H9 (cell line): ENCODE measurements around the gene LIMS2. TPM values are rescaled to one million over a fixed set of nuclear protein-coding genes. Genes with fewer than 3 reads are reported as not detected.

ENCODE experiments used
- DNase-seq: peaks from one replicate; pipeline ENCODE4 v3.0.0-alpha.2; 2017
- H2AFZ ChIP-seq: one replicate; pipeline ENCODE4 v1.6.1; 2013; ENCODE audit warnings: mild to moderate bottlenecking, low read length, control low read depth, moderate library complexity
- H2AK5ac ChIP-seq: 2 replicates; pipeline ENCODE4 v1.6.1; 2013; ENCODE audit warnings: low read length, control low read depth, mixed read lengths; ENCODE audit not compliant: insufficient read length
- H2BK120ac ChIP-seq: one replicate; pipeline ENCODE4 v1.6.1; 2013; ENCODE audit warnings: low read depth, mild to moderate bottlenecking, low read length, control low read depth, inconsistent platforms; ENCODE audit not compliant: poor library complexity, severe bottlenecking
- H2BK12ac ChIP-seq: 2 replicates; pipeline ENCODE4 v1.6.1; 2013; ENCODE audit warnings: low read length, control low read depth, mixed read lengths, low read depth; ENCODE audit not compliant: insufficient read length
- H2BK15ac ChIP-seq: 2 replicates; pipeline ENCODE4 v1.6.1; 2013; ENCODE audit warnings: low read depth, low read length, control low read depth
- H2BK20ac ChIP-seq: one replicate; pipeline ENCODE4 v1.6.1; 2013; ENCODE audit warnings: low read depth, mild to moderate bottlenecking, low read length, control low read depth, inconsistent platforms; ENCODE audit not compliant: poor library complexity, severe bottlenecking
- H2BK5ac ChIP-seq: 2 replicates; pipeline ENCODE4 v1.6.1; 2013; ENCODE audit warnings: low read length, control low read depth, mixed read lengths; ENCODE audit not compliant: insufficient read length
- H3K14ac ChIP-seq: 2 replicates; pipeline ENCODE4 v1.6.1; 2013; ENCODE audit warnings: low read length, control low read depth; ENCODE audit not compliant: insufficient read depth
- H3K18ac ChIP-seq: 2 replicates; pipeline ENCODE4 v1.6.1; 2013; ENCODE audit warnings: low read depth, mild to moderate bottlenecking, mixed read lengths, low read length, control low read depth; ENCODE audit not compliant: insufficient read length
- H3K23ac ChIP-seq: 2 replicates; pipeline ENCODE4 v1.6.1; 2013; ENCODE audit warnings: low read length, control low read depth, mixed read lengths, low read depth; ENCODE audit not compliant: insufficient read length
- H3K23me2 ChIP-seq: 2 replicates; pipeline ENCODE4 v1.6.1; 2013; ENCODE audit warnings: low read depth, mild to moderate bottlenecking, mixed read lengths, low read length, control low read depth; ENCODE audit not compliant: insufficient read length, poor library complexity, severe bottlenecking
- H3K27ac ChIP-seq: 2 replicates; pipeline ENCODE4 v1.5.1; 2013; ENCODE audit warnings: low read length, control low read depth, mixed read lengths, low read depth; ENCODE audit not compliant: insufficient read length
- H3K27me3 ChIP-seq: 2 replicates; pipeline ENCODE4 v1.6.1; 2013; ENCODE audit warnings: low read length, control low read depth, inconsistent platforms; ENCODE audit not compliant: insufficient read depth
- H3K4ac ChIP-seq: 2 replicates; pipeline ENCODE4 v1.6.1; 2013; ENCODE audit warnings: low read depth, mild to moderate bottlenecking, control low read depth, inconsistent platforms, low read length, moderate library complexity
- H3K4me1 ChIP-seq: 2 replicates; pipeline ENCODE4 v1.6.1; 2013; ENCODE audit warnings: low read length, control low read depth, inconsistent platforms; ENCODE audit not compliant: insufficient read depth
- H3K4me2 ChIP-seq: 2 replicates; pipeline ENCODE4 v1.6.1; 2013; ENCODE audit warnings: low read length, control low read depth, mixed read lengths; ENCODE audit not compliant: insufficient read length, insufficient read depth
- H3K56ac ChIP-seq: 2 replicates; pipeline ENCODE4 v1.6.1; 2013; ENCODE audit warnings: low read depth, mild to moderate bottlenecking, mixed read lengths, low read length, control low read depth; ENCODE audit not compliant: insufficient read length
- H3K79me1 ChIP-seq: 2 replicates; pipeline ENCODE4 v1.6.1; 2013; ENCODE audit warnings: low read depth, mild to moderate bottlenecking, moderate library complexity, low read length, control low read depth, inconsistent platforms; ENCODE audit not compliant: insufficient read depth, poor library complexity, severe bottlenecking
- H3K79me2 ChIP-seq: 2 replicates; pipeline ENCODE4 v1.6.1; 2013; ENCODE audit warnings: low read length, control low read depth, inconsistent platforms; ENCODE audit not compliant: insufficient read depth
- H3K9ac ChIP-seq: 2 replicates; pipeline ENCODE4 v1.6.1; 2013; ENCODE audit warnings: low read length, control low read depth, mixed read lengths; ENCODE audit not compliant: insufficient read length; ENCODE audit errors: extremely low read depth
- H3K9me3 ChIP-seq: one replicate; pipeline ENCODE4 v1.6.1; 2013; ENCODE audit warnings: low read depth, low read length, inconsistent platforms; ENCODE audit not compliant: control insufficient read depth
- H3T11ph ChIP-seq: one replicate; pipeline ENCODE4 v1.6.1; 2013; ENCODE audit warnings: mild to moderate bottlenecking, low read length, control low read depth, inconsistent platforms
- H4K20me1 ChIP-seq: one replicate; pipeline ENCODE4 v1.6.1; 2013; ENCODE audit not compliant: control insufficient read depth, insufficient read length, insufficient read depth
- H4K5ac ChIP-seq: 2 replicates; pipeline ENCODE4 v1.6.1; 2013; ENCODE audit warnings: low read depth, mild to moderate bottlenecking, mixed read lengths, low read length, control low read depth; ENCODE audit not compliant: insufficient read length
- H4K8ac ChIP-seq: replicated peaks from 2 replicates; pipeline ENCODE4 v1.6.1; 2013; ENCODE audit warnings: low read length, control low read depth, mixed read lengths, low read depth; ENCODE audit not compliant: insufficient read length
- H4K91ac ChIP-seq: 2 replicates; pipeline ENCODE4 v1.6.1; 2013; ENCODE audit warnings: low read depth, mild to moderate bottlenecking, moderate library complexity, mixed read lengths, low read length, control low read depth; ENCODE audit not compliant: insufficient read length
- H3K27ac Mint-ChIP-seq, 3 experiments: 2 replicates in 2 of 3; 3 replicates in 1 of 3; pipeline ENCODE4 v1.8.0; 2020 to 2021; ENCODE audit warnings: mixed read lengths in 3 of 3, mild to moderate bottlenecking in 1 of 3, moderate library complexity in 1 of 3
- H3K27me3 Mint-ChIP-seq: 2 replicates; pipeline ENCODE4 v1.8.0; 2021; ENCODE audit warnings: low read depth, mild to moderate bottlenecking, moderate library complexity, mixed read lengths
- H3K36me3 Mint-ChIP-seq, 3 experiments: 2 replicates in 2 of 3; 3 replicates in 1 of 3; pipeline ENCODE4 v1.8.0; 2020 to 2021; ENCODE audit warnings: low read depth in 3 of 3, mixed read lengths in 3 of 3; ENCODE audit not compliant: insufficient read depth in 1 of 3
- H3K4me1 Mint-ChIP-seq, 2 experiments: 2 replicates each; pipeline ENCODE4 v1.8.0; 2020; ENCODE audit warnings: mixed read lengths in 2 of 2
- H3K4me3 Mint-ChIP-seq, 2 experiments: 2 replicates in 1 of 2; 3 replicates in 1 of 2; pipeline ENCODE4 v1.8.0; 2020 to 2021; ENCODE audit warnings: mild to moderate bottlenecking in 2 of 2, mixed read lengths in 2 of 2, moderate library complexity in 1 of 2
- H3K9me3 Mint-ChIP-seq, 2 experiments: 2 replicates in 1 of 2; 3 replicates in 1 of 2; pipeline ENCODE4 v1.8.0; 2020; ENCODE audit warnings: mild to moderate bottlenecking in 2 of 2, mixed read lengths in 2 of 2, moderate library complexity in 1 of 2
- WGBS: extraction: QIAGEN DNeasy Blood & Tissue Kit; methylation state at CpG from one replicate; pipeline ENCODE4 v1.1.7; 2013; ENCODE audit warnings: missing lambda C conversion rate, low lambda C conversion rate, mixed read lengths; ENCODE audit not compliant: insufficient read length; ENCODE audit errors: extremely low coverage; 5-methylcytosine and 5-hydroxymethylcytosine counted together
- total RNA-seq: library from RNA; stranded (reverse); gene quantifications from 2 replicates; pipeline ENCODE4 v1.2.1, GENCODE V29; 2021
- TF ChIP-seq, protein P1 (sequence below): fragments of 200-600 bp; sonication (generic); conservative IDR thresholded peaks from 3 replicates; pipeline ENCODE4 v1.8.0; 2021; ENCODE audit warnings: antibody characterized with exemption, mild to moderate bottlenecking

The LIMS2 gene
- total RNA-seq, 1 experiment from 2014 or later = 5.9 TPM

DNA sequence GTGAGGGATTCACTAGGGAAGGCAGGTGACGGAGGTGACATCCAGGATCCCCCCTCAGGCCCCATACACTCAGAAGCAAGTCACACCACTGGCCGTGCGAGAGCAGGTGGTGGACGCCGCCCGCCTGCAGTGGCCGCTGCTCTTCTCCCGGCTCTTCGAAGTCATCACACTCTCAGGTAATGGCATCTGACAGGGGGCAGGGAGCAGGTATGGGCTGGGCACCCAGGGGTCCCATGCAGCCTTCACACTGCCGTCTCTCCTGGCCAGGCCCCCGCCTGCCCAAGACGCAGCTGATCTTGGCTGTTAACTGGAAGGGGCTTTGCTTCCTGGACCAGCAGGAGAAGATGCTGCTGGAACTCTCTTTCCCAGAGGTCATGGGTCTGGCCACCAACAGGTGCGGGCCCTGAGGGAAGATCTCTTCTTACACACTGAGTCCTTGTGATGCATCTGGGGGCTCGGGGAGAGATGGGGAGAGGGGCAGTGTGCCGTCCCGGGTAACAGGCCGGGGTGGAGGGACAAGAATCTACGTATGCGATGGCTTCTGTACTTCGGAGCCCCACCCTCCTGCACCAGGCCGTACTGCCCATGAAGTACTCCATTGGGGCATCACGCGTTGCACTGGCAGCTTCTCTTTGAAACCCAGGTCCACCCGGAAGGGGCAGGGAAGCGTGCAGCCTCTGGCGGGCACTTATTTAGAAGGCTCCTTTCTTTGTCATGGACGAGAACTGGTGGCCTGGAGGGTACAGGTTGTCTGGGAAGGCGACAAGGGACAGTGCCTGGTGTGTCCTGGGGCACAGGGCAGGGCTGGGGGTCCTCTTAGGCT, 48.2 kb downstream of the LIMS2 start:
- Histone ChIP-seq H4K5ac (no peak overlapping the region), H3K18ac (no peak overlapping the region), H3K4me2 (no peak overlapping the region), H3K14ac (no peak overlapping the region; the same call in 1 of the 2 replicates), H2BK15ac (no peak overlapping the region), H2BK5ac (no peak overlapping the region), H4K91ac (no peak overlapping the region), H3K9ac (no peak overlapping the region), H2BK20ac (no peak overlapping the region), H4K20me1 (no peaks in the 10 kb centered on the region), H3K79me1 (no peaks in the 10 kb centered on the region), H2AK5ac (no peak overlapping the region), H2BK120ac (no peak overlapping the region), H3K4me1 (no peaks in the 10 kb centered on the region), H3K27me3 (no peaks in the 10 kb centered on the region), H3K27ac (no peak overlapping the region), H3K56ac (no peak overlapping the region), H3K23me2 (no peaks in the 10 kb centered on the region), H3K23ac (no peak overlapping the region), H3K9me3 (no peaks in the 10 kb centered on the region), H2BK12ac (no peak overlapping the region), H2AFZ (no peak overlapping the region), H3K79me2 (no peaks in the 10 kb centered on the region), H4K8ac (no peak overlapping the region), H3K4ac (no peak overlapping the region), H3T11ph (no peak overlapping the region)
- Mint-ChIP-seq H3K9me3 (no peaks in the 10 kb centered on the region), H3K4me1 (peaks cover 0 to 4% of the 10 kb centered on the region in 2 experiments; a peak in 2 of 4 replicates), H3K4me3 (no peak overlapping the region), H3K27me3 (no peaks in the 10 kb centered on the region; the same call in 1 of the 2 replicates), H3K27ac (no peak overlapping the region), H3K36me3 (no peaks in the 10 kb centered on the region; a peak in 1 of 7 replicates)
- TF ChIP-seq, protein P1, sequence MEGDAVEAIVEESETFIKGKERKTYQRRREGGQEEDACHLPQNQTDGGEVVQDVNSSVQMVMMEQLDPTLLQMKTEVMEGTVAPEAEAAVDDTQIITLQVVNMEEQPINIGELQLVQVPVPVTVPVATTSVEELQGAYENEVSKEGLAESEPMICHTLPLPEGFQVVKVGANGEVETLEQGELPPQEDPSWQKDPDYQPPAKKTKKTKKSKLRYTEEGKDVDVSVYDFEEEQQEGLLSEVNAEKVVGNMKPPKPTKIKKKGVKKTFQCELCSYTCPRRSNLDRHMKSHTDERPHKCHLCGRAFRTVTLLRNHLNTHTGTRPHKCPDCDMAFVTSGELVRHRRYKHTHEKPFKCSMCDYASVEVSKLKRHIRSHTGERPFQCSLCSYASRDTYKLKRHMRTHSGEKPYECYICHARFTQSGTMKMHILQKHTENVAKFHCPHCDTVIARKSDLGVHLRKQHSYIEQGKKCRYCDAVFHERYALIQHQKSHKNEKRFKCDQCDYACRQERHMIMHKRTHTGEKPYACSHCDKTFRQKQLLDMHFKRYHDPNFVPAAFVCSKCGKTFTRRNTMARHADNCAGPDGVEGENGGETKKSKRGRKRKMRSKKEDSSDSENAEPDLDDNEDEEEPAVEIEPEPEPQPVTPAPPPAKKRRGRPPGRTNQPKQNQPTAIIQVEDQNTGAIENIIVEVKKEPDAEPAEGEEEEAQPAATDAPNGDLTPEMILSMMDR = no peak
- WGBS = no CpG with 5 or more reads among the region's 28 CpGs
- no peak for DNase-seq
